Colonic mucosa (tissue), 4 donors: ENCODE data around the gene SLC9A3. TPM values are rescaled to one million over a fixed set of nuclear protein-coding genes. Genes with fewer than 3 reads are reported as not detected.

ENCODE experiments used
- DNase-seq: peaks from one replicate; pipeline ENCODE4 v3.0.0-alpha.2; 2020
- H3K27ac ChIP-seq: fragments of 200-600 bp; one replicate; pipeline ENCODE4 v1.8.0; 2021
- H3K27me3 ChIP-seq: fragments of 200-600 bp; one replicate; pipeline ENCODE4 v1.8.0; 2021
- H3K36me3 ChIP-seq: fragments of 200-600 bp; one replicate; pipeline ENCODE4 v1.8.0; 2021
- H3K4me1 ChIP-seq: fragments of 200-600 bp; one replicate; pipeline ENCODE4 v1.8.0; 2021; ENCODE audit warnings: mild to moderate bottlenecking
- H3K4me3 ChIP-seq: fragments of 200-600 bp; one replicate; pipeline ENCODE4 v1.8.0; 2021
- H3K9ac ChIP-seq, 2 donors: one replicate each; pipeline ENCODE4 v1.7.0; 2013; ENCODE audit warnings: control low read depth in 2 of 2, low read depth in 2 of 2, low read length in 2 of 2
- H3K9me3 ChIP-seq: fragments of 200-600 bp; one replicate; pipeline ENCODE4 v1.8.0; 2021
- CTCF ChIP-seq: fragments of 200-600 bp; IDR thresholded peaks from one replicate; pipeline ENCODE4 v1.8.0; 2022; ENCODE audit warnings: antibody characterized with exemption, mild to moderate bottlenecking
- intact Hi-C: fragments of 100-400 bp; cut with DNase I; formaldehyde crosslinking; loops from one replicate; pipeline ENCODE4 v1.14.1; 2022
- total RNA-seq, 2 donors: library from RNA; stranded (reverse); fragmentation: NEBNext Ultra II Directional in 1 of 2; extraction: Animal tissue kit (Norgen Biotek cat#: 25700) in 1 of 2; gene quantifications; one replicate each; pipeline ENCODE4 v1.2.1, GENCODE V29; 2021
- donor health status: healthy.
- donor health status: DM: no; HTN: no; CAD: no.
- donor health status: DM: no; HTN: no; CAD: no.

Gene SLC9A3
- total RNA-seq, 2 donors from 2014 or later = 70.0 to 78.8 TPM

- no peak for DNase-seq
- Histone ChIP-seq H3K36me3 (no peaks in the 10 kb centered on the region), H3K9me3 (no peaks in the 10 kb centered on the region), H3K4me3 (no peak overlapping the region), H3K9ac (no peak overlapping the region), H3K27ac (no peak overlapping the region), H3K4me1 (no peaks in the 10 kb centered on the region), H3K27me3 (peaks cover 3% of the 10 kb centered on the region)
- TF ChIP-seq CTCF = no peak
- intact Hi-C loops = no loop called here
These were observed 46.6 kb upstream of the SLC9A3 start for GRCh38 chr5:570886-571285.

- H3K9me3 ChIP-seq = no peaks in the 10 kb centered on the region
- H3K27me3 ChIP-seq = peaks cover 3% of the 10 kb centered on the region
- no peak for DNase-seq
- no peak overlapping the region for H3K4me3 ChIP-seq
- no peaks in the 10 kb centered on the region for H3K4me1 ChIP-seq
- H3K27ac ChIP-seq = no peak overlapping the region
- H3K36me3 ChIP-seq = no peaks in the 10 kb centered on the region
- no peak overlapping the region for H3K9ac ChIP-seq
- TF ChIP-seq CTCF = no peak
- intact Hi-C loops = no loop called here
These were observed 46.2 kb upstream of the SLC9A3 start for GRCh38 chr5:570446-570845.

GRCh38 chr5:569868-570361, 45.7 kb upstream of the SLC9A3 start:
- TF ChIP-seq CTCF = no peak
- H3K4me3 ChIP-seq = no peak overlapping the region
- no peak overlapping the region for H3K9ac ChIP-seq
- H3K9me3 ChIP-seq = no peaks in the 10 kb centered on the region
- H3K27ac ChIP-seq = no peak overlapping the region
- no peaks in the 10 kb centered on the region for H3K36me3 ChIP-seq
- no peak for DNase-seq
- no peaks in the 10 kb centered on the region for H3K4me1 ChIP-seq
- intact Hi-C loops = no loop called here
- peaks cover 3% of the 10 kb centered on the region for H3K27me3 ChIP-seq

GRCh38 chr5:569358-569867, 45.2 kb upstream of the SLC9A3 start:
- no peak overlapping the region for H3K27ac ChIP-seq
- no peak overlapping the region for H3K4me3 ChIP-seq
- no peaks in the 10 kb centered on the region for H3K4me1 ChIP-seq
- H3K9me3 ChIP-seq = no peaks in the 10 kb centered on the region
- H3K9ac ChIP-seq = no peak overlapping the region
- no peaks in the 10 kb centered on the region for H3K36me3 ChIP-seq
- TF ChIP-seq CTCF = no peak
- intact Hi-C loops = no loop called here
- DNase-seq = no peak
- H3K27me3 ChIP-seq = peaks cover 3% of the 10 kb centered on the region

- intact Hi-C loops = no loop called here
- Histone ChIP-seq H3K36me3 (no peaks in the 10 kb centered on the region), H3K27me3 (peaks cover under 1% of the 10 kb centered on the region), H3K9me3 (no peaks in the 10 kb centered on the region), H3K27ac (no peak overlapping the region), H3K4me3 (no peak overlapping the region), H3K4me1 (no peaks in the 10 kb centered on the region), H3K9ac (no peak overlapping the region)
- TF ChIP-seq CTCF = no peak
- no peak for DNase-seq
These were observed 44.6 kb upstream of the SLC9A3 start for GRCh38 chr5:568809-569208.
